Mesenchymal stem cell (in vitro differentiated cells and primary cell): ENCODE measurements around the gene CRHR1.

Source experiments
- DNase-seq: peaks from one replicate; pipeline ENCODE4 v3.0.0-alpha.2; 2013
- H2AFZ ChIP-seq: one replicate; pipeline ENCODE4 v1.6.1; 2013; ENCODE audit warnings: low read depth, mild to moderate bottlenecking, control low read depth, inconsistent platforms, low read length, moderate library complexity
- H2AK5ac ChIP-seq: 2 replicates; pipeline ENCODE4 v1.6.1; 2013; ENCODE audit warnings: low read length, moderate library complexity, mild to moderate bottlenecking, inconsistent platforms; ENCODE audit not compliant: severe bottlenecking
- H2BK120ac ChIP-seq: one replicate; pipeline ENCODE4 v1.6.1; 2013; ENCODE audit warnings: low read depth, mild to moderate bottlenecking, inconsistent platforms, low read length, moderate library complexity
- H2BK12ac ChIP-seq, 2 experiments: one replicate each; pipeline ENCODE4 v1.6.1; 2013; ENCODE audit warnings: inconsistent platforms in 2 of 2, low read length in 2 of 2, mild to moderate bottlenecking in 2 of 2, moderate library complexity in 2 of 2, control low read depth in 1 of 2
- H2BK15ac ChIP-seq: one replicate; pipeline ENCODE4 v1.6.1; 2013; ENCODE audit warnings: mild to moderate bottlenecking, low read depth, inconsistent platforms; ENCODE audit not compliant: poor library complexity, severe bottlenecking
- H2BK5ac ChIP-seq: 2 replicates; pipeline ENCODE4 v1.6.1; 2013; ENCODE audit warnings: low read depth, mild to moderate bottlenecking, low read length, control low read depth, inconsistent platforms; ENCODE audit not compliant: poor library complexity, severe bottlenecking
- H3K14ac ChIP-seq, 2 experiments: one replicate each; pipeline ENCODE4 v1.6.1; 2013; ENCODE audit warnings: inconsistent platforms in 2 of 2, low read length in 2 of 2, control low read depth in 1 of 2, mild to moderate bottlenecking in 1 of 2, moderate library complexity in 1 of 2
- H3K18ac ChIP-seq, 2 experiments: one replicate each; pipeline ENCODE4 v1.6.1; 2013; ENCODE audit warnings: inconsistent platforms in 2 of 2, low read length in 2 of 2, control low read depth in 1 of 2, low read depth in 1 of 2, mild to moderate bottlenecking in 1 of 2
- H3K23ac ChIP-seq, 2 experiments: one replicate each; pipeline ENCODE4 v1.6.1; 2013; ENCODE audit warnings: inconsistent platforms in 2 of 2, low read length in 2 of 2, mild to moderate bottlenecking in 2 of 2, moderate library complexity in 2 of 2, control low read depth in 1 of 2
- H3K27ac ChIP-seq: 2 replicates; pipeline ENCODE4 v1.5.1; 2013; ENCODE audit warnings: mild to moderate bottlenecking, moderate library complexity, low read length, control low read depth, inconsistent platforms; ENCODE audit not compliant: poor library complexity, severe bottlenecking
- H3K27me3 ChIP-seq, 2 experiments: 2 replicates each; pipeline versions ENCODE4 v1.6.1 to v1.7.0; 2013; ENCODE audit warnings: low read length in 2 of 2, mild to moderate bottlenecking in 2 of 2, moderate library complexity in 2 of 2, control low read depth in 1 of 2, inconsistent platforms in 1 of 2; ENCODE audit not compliant: control insufficient read depth in 1 of 2, insufficient read depth in 1 of 2
- H3K36me3 ChIP-seq, 2 experiments: 2 replicates each; pipeline versions ENCODE4 v1.6.1 to v1.7.0; 2013; ENCODE audit warnings: low read length in 2 of 2, control low read depth in 1 of 2, inconsistent platforms in 1 of 2, low read depth in 1 of 2, mild to moderate bottlenecking in 1 of 2; ENCODE audit not compliant: insufficient read depth in 2 of 2, control insufficient read depth in 1 of 2
- H3K4ac ChIP-seq, 2 experiments: one replicate each; pipeline ENCODE4 v1.6.1; 2013; ENCODE audit warnings: inconsistent platforms in 2 of 2, low read length in 2 of 2, mild to moderate bottlenecking in 2 of 2, moderate library complexity in 2 of 2, control low read depth in 1 of 2, low read depth in 1 of 2
- H3K4me1 ChIP-seq: 2 replicates; pipeline ENCODE4 v1.6.1; 2013; ENCODE audit warnings: low read depth, low read length, control low read depth; ENCODE audit not compliant: control insufficient read depth, insufficient read depth
- H3K4me2 ChIP-seq: 2 replicates; pipeline ENCODE4 v1.6.1; 2013; ENCODE audit warnings: low read length, mild to moderate bottlenecking, inconsistent platforms; ENCODE audit not compliant: poor library complexity, severe bottlenecking
- H3K4me3 ChIP-seq, 2 experiments: 2 replicates each; pipeline versions ENCODE4 v1.5.1 to v1.7.0; 2013; ENCODE audit warnings: low read length in 2 of 2, mild to moderate bottlenecking in 2 of 2, control low read depth in 1 of 2, low read depth in 1 of 2; ENCODE audit not compliant: insufficient read depth in 1 of 2
- H3K79me1 ChIP-seq: replicated peaks from 2 replicates; pipeline ENCODE4 v1.6.1; 2013; ENCODE audit warnings: mild to moderate bottlenecking, control low read depth, low read length, inconsistent platforms; ENCODE audit not compliant: poor library complexity, severe bottlenecking
- H3K9ac ChIP-seq: 2 replicates; pipeline ENCODE4 v1.7.0; 2013; ENCODE audit warnings: mild to moderate bottlenecking, low read length, moderate library complexity
- H3K9me3 ChIP-seq: 2 replicates; pipeline ENCODE4 v1.7.0; 2013; ENCODE audit warnings: mild to moderate bottlenecking, low read length; ENCODE audit not compliant: control insufficient read depth
- H4K8ac ChIP-seq: one replicate; pipeline ENCODE4 v1.6.1; 2013; ENCODE audit warnings: inconsistent platforms, mild to moderate bottlenecking, low read length, moderate library complexity
- H4K91ac ChIP-seq: one replicate; pipeline ENCODE4 v1.6.1; 2013; ENCODE audit warnings: mild to moderate bottlenecking, low read length, inconsistent platforms
- WGBS: methylation state at CpG from one replicate; pipeline ENCODE4 v1.1.7; 2013; ENCODE audit warnings: mixed read lengths; 5-methylcytosine and 5-hydroxymethylcytosine counted together

CRHR1 gene

GRCh38 chr17:45863857-45864654, 79.9 kb downstream of the CRHR1 start:
- Histone ChIP-seq H3K4ac (no peak overlapping the region), H3K4me1 (no peaks in the 10 kb centered on the region), H3K18ac (no peak overlapping the region), H3K23ac (no peak overlapping the region), H3K9me3 (no peaks in the 10 kb centered on the region), H3K14ac (no peak overlapping the region), H2BK5ac (no peak overlapping the region), H2BK15ac (no peak overlapping the region), H3K4me3 (no peak overlapping the region), H2BK12ac (no peak overlapping the region), H4K8ac (no peak overlapping the region), H3K27ac (no peak overlapping the region), H2BK120ac (no peak overlapping the region), H2AFZ (no peak overlapping the region), H4K91ac (no peak overlapping the region), H3K79me1 (no peaks in the 10 kb centered on the region), H3K4me2 (no peak overlapping the region), H3K9ac (no peak overlapping the region), H2AK5ac (no peak overlapping the region), H3K36me3 (no peaks in the 10 kb centered on the region), H3K27me3 (peaks cover 23 to 62% of the 10 kb centered on the region in 2 experiments)
- 52% methylated on average over 6 of the region's 6 CpGs for WGBS
- no peak for DNase-seq

GRCh38 chr17:45867171-45867570, 83.1 kb downstream of the CRHR1 start:
- Histone ChIP-seq H2BK5ac (no peak overlapping the region), H3K4me2 (no peak overlapping the region), H3K27me3 (peaks cover 35 to 60% of the 10 kb centered on the region in 2 experiments), H2BK120ac (no peak overlapping the region), H3K4me1 (no peaks in the 10 kb centered on the region), H4K8ac (no peak overlapping the region), H3K23ac (no peak overlapping the region), H2BK12ac (no peak overlapping the region), H4K91ac (no peak overlapping the region), H3K18ac (no peak overlapping the region), H2AFZ (no peak overlapping the region), H3K36me3 (no peaks in the 10 kb centered on the region), H3K14ac (no peak overlapping the region), H2AK5ac (no peak overlapping the region), H3K9me3 (no peaks in the 10 kb centered on the region), H3K27ac (no peak overlapping the region), H2BK15ac (no peak overlapping the region), H3K9ac (no peak overlapping the region), H3K4ac (no peak overlapping the region), H3K4me3 (no peak overlapping the region), H3K79me1 (no peaks in the 10 kb centered on the region)
- DNase-seq: no peak
- WGBS: 86% methylated on average over 4 of the region's 6 CpGs

- H2AK5ac ChIP-seq: no peak overlapping the region
- H3K9me3 ChIP-seq: no peaks in the 10 kb centered on the region
- H3K14ac ChIP-seq: no peak overlapping the region
- H3K79me1 ChIP-seq: no peaks in the 10 kb centered on the region
- no peak for DNase-seq
- H3K4me1 ChIP-seq: no peaks in the 10 kb centered on the region
- H2BK5ac ChIP-seq: no peak overlapping the region
- H3K18ac ChIP-seq: no peak overlapping the region
- no peak overlapping the region for H3K9ac ChIP-seq
- H3K4ac ChIP-seq: no peak overlapping the region
- WGBS: 79% methylated on average over 8 of the region's 8 CpGs
- no peak overlapping the region for H3K4me3 ChIP-seq
- no peak overlapping the region for H3K27ac ChIP-seq
- H4K91ac ChIP-seq: no peak overlapping the region
- no peak overlapping the region for H4K8ac ChIP-seq
- H3K27me3 ChIP-seq: peaks cover 38 to 60% of the 10 kb centered on the region in 2 experiments
- no peak overlapping the region for H3K4me2 ChIP-seq
- no peak overlapping the region for H2BK12ac ChIP-seq
- H2BK15ac ChIP-seq: no peak overlapping the region
- H2AFZ ChIP-seq: no peak overlapping the region
- no peaks in the 10 kb centered on the region for H3K36me3 ChIP-seq
- no peak overlapping the region for H2BK120ac ChIP-seq
- no peak overlapping the region for H3K23ac ChIP-seq
These were observed 83.6 kb downstream of the CRHR1 start for GRCh38 chr17:45867702-45868101.

DNA sequence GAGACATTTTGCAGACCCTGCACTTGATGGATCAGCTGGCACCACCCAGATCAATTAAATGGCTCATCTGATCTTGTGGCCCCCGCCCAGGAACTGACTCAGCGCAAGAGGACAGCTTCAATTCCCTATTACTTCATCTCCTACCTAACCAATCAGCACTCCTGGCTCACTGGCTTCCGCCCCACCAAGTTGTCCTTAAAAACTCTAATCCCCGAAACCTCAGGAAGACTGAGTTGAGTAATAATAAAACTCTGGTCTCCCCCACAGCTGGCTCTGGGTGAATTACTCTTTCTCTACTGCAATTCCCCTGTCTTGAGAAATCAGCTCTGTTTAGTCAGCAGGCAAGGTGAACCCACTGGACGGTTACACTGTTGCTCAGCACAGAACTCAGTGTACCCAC, 84.2 kb downstream of the CRHR1 start:
- Histone ChIP-seq H2AFZ (no peak overlapping the region), H3K27me3 (peaks cover 42 to 55% of the 10 kb centered on the region in 2 experiments), H3K18ac (no peak overlapping the region), H3K9me3 (no peaks in the 10 kb centered on the region), H3K36me3 (no peaks in the 10 kb centered on the region), H3K79me1 (no peaks in the 10 kb centered on the region), H3K23ac (no peak overlapping the region), H2BK120ac (no peak overlapping the region), H2BK15ac (no peak overlapping the region), H3K4me1 (no peaks in the 10 kb centered on the region), H3K9ac (no peak overlapping the region), H4K8ac (no peak overlapping the region), H2BK5ac (no peak overlapping the region), H2BK12ac (no peak overlapping the region), H2AK5ac (no peak overlapping the region), H3K4ac (no peak overlapping the region), H4K91ac (no peak overlapping the region), H3K27ac (no peak overlapping the region), H3K14ac (no peak overlapping the region), H3K4me2 (no peak overlapping the region), H3K4me3 (no peak overlapping the region)
- no peak for DNase-seq
- WGBS: 55% methylated on average over 5 of the region's 5 CpGs
